PC-3 (cell line): ENCODE measurements around the gene PKP1. TPM values are rescaled to one million over a fixed set of nuclear protein-coding genes. Genes with fewer than 3 reads are reported as not detected.

Experiments
- ATAC-seq: fragments of 200-7000 bp; cut with Tn5 transposase; 2 replicates; pipeline ENCODE4 v1.9.1; 2020; ENCODE audit warnings: mild to moderate bottlenecking, moderate library complexity
- BruUV-seq: library from RNA; stranded (reverse); fragments of 400-500 nt; replicated peaks from 2 replicates; lab custom pipeline; 2021; lab: Mats Ljungman, UMichigan
- CTCF ChIA-PET: fragments of 300-600 bp; sonication (Branson Sonifier 250); formaldehyde crosslinking; loops from one replicate; lab custom pipeline; 2022; ENCODE audit warnings: antibody characterized with exemption; lab: Charles Lee
- POLR2A ChIA-PET: fragments of 300-600 bp; sonication (Branson Sonifier 250); formaldehyde crosslinking; loops from one replicate; lab custom pipeline; 2022; ENCODE audit warnings: antibody characterized with exemption; ENCODE audit not compliant: unreplicated experiment; lab: Charles Lee
- DNase-seq: peaks from one replicate; pipeline ENCODE4 v3.0.0-alpha.2; 2015
- H2AFZ ChIP-seq: fragments of 300-600 bp; sonication (generic); 2 replicates; pipeline ENCODE4 v1.6.0; 2016; ENCODE audit warnings: antibody characterized with exemption, low read length
- H3F3A ChIP-seq: fragments of 300-600 bp; sonication (generic); one replicate; pipeline ENCODE4 v1.6.0; 2017; ENCODE audit warnings: antibody characterized with exemption, low read length, control low read depth, mild to moderate bottlenecking; ENCODE audit not compliant: unreplicated experiment
- H3K27ac ChIP-seq: fragments of 300-600 bp; sonication (generic); 2 replicates; pipeline ENCODE4 v1.5.1; 2016; ENCODE audit warnings: mild to moderate bottlenecking, low read length
- H3K27me3 ChIP-seq: fragments of 300-600 bp; sonication (generic); 2 replicates; pipeline ENCODE4 v1.6.1; 2016; ENCODE audit warnings: low read length, mixed read lengths
- H3K36me3 ChIP-seq: fragments of 300-600 bp; sonication (generic); 2 replicates; pipeline ENCODE4 v1.6.1; 2016; ENCODE audit warnings: low read depth, mixed run types, low read length, mixed read lengths
- H3K4me1 ChIP-seq: fragments of 300-600 bp; sonication (generic); 2 replicates; pipeline ENCODE4 v1.5.1; 2016; ENCODE audit warnings: low read length; ENCODE audit not compliant: insufficient read depth
- H3K4me2 ChIP-seq: fragments of 300-600 bp; sonication (generic); 2 replicates; pipeline ENCODE4 v1.6.0; 2016; ENCODE audit warnings: low read length
- H3K4me3 ChIP-seq: fragments of 300-600 bp; sonication (generic); 2 replicates; pipeline ENCODE4 v1.5.1; 2016; ENCODE audit warnings: mild to moderate bottlenecking, low read length, mixed read lengths
- H3K79me2 ChIP-seq: fragments of 300-600 bp; sonication (generic); 2 replicates; pipeline ENCODE4 v1.6.1; 2017; ENCODE audit warnings: low read length, mixed read lengths
- H3K9ac ChIP-seq: fragments of 300-600 bp; sonication (generic); 2 replicates; pipeline ENCODE4 v1.6.0; 2016; ENCODE audit warnings: mild to moderate bottlenecking, low read length
- H3K9me2 ChIP-seq: fragments of 300-600 bp; sonication (generic); replicated peaks from 2 replicates; pipeline ENCODE4 v1.6.1; 2016; ENCODE audit warnings: mixed run types, low read length, mixed read lengths
- H3K9me3 ChIP-seq: fragments of 300-600 bp; sonication (generic); 2 replicates; pipeline ENCODE4 v1.6.1; 2016; ENCODE audit warnings: low read length, mixed read lengths
- H4K20me1 ChIP-seq: fragments of 300-600 bp; sonication (generic); 2 replicates; pipeline ENCODE4 v1.6.1; 2016; ENCODE audit warnings: low read length, mixed read lengths
- CTCF ChIP-seq: fragments of 300-600 bp; sonication (generic); conservative IDR thresholded peaks from 2 replicates; pipeline ENCODE4 v1.5.1; 2017; ENCODE audit warnings: antibody characterized with exemption, low read depth, mild to moderate bottlenecking, low read length
- EZH2 ChIP-seq: fragments of 300-600 bp; sonication (generic); IDR thresholded peaks from one replicate; pipeline ENCODE4 v1.6.1; 2017; ENCODE audit warnings: antibody characterized with exemption, mild to moderate bottlenecking, low read length; ENCODE audit not compliant: unreplicated experiment
- EZH2phosphoT487 ChIP-seq: fragments of 300-600 bp; sonication (generic); IDR thresholded peaks from 2 replicates; pipeline ENCODE4 v1.6.1; 2018; ENCODE audit warnings: mild to moderate bottlenecking, antibody characterized with exemption, low read length, borderline replicate concordance
- intact Hi-C: fragments of 100-400 bp; cut with micrococcal nuclease; formaldehyde crosslinking; loops from 2 replicates; pipeline ENCODE4 v1.9.0; 2023
- total RNA-seq: library from RNA; depleted of rRNA; stranded (reverse); fragments of >200 nt; gene quantifications from 2 replicates; pipeline ENCODE4 v1.2.3, GENCODE V29; 2014

Gene PKP1
- total RNA-seq, 1 experiment from 2014 or later: 211 TPM

GRCh38 chr1:201348211-201348566 is 64.9 kb downstream of the PKP1 start:
- Histone ChIP-seq H2AFZ (0 out of 2 replicates have a peak overlapping the region, but pooled peaks have one; percentile 25), H3K4me2 (no peak overlapping the region), H3K9ac (no peak overlapping the region), H3F3A (no peaks in the 10 kb centered on the region), H3K36me3 (no peaks in the 10 kb centered on the region), H3K27me3 (no peaks in the 10 kb centered on the region), H3K79me2 (no peaks in the 10 kb centered on the region), H3K4me3 (no peak overlapping the region), H3K27ac (no peak overlapping the region), H3K4me1 (peaks cover 24% of the 10 kb centered on the region), H4K20me1 (no peaks in the 10 kb centered on the region), H3K9me3 (no peaks in the 10 kb centered on the region), H3K9me2 (no peaks in the 10 kb centered on the region)
- ChIA-PET POLR2A (no interaction called here), CTCF (interaction anchor here (0.6 to 3.8 kb wide), 11 partner anchors 13 to 353 kb away, joined by 3 to 14 read pairs (median 4); partner anchors contain the start of gene PKP1)
- ATAC-seq: peak; percentile 79
- BruUV-seq: no TSS peak
- intact Hi-C loops: loop anchor here (2.0 to 5.0 kb wide), 2 partner anchors 61 to 221 kb away; partner anchors contain the start of gene ASCL5
- DNase-seq: peak; percentile 98
- TF ChIP-seq EZH2: no peak
- TF ChIP-seq CTCF: peak; percentile 100
- no peak for TF ChIP-seq EZH2phosphoT487

- intact Hi-C loops: loop anchor here (2.0 to 5.0 kb wide), 2 partner anchors 60 to 222 kb away; partner anchors contain the start of gene ASCL5
- no peaks in the 10 kb centered on the region for H3F3A ChIP-seq
- no peak for DNase-seq
Measured at GRCh38 chr1:201349092-201349491, 65.8 kb downstream of the PKP1 start.

More at GRCh38 chr1:201349092-201349491, 65.8 kb downstream of the PKP1 start:
- ATAC-seq: no peak
- H4K20me1 ChIP-seq: no peaks in the 10 kb centered on the region
- no peaks in the 10 kb centered on the region for H3K9me2 ChIP-seq
- H3K4me1 ChIP-seq: peaks cover 28% of the 10 kb centered on the region
- no peaks in the 10 kb centered on the region for H3K36me3 ChIP-seq
- no peaks in the 10 kb centered on the region for H3K79me2 ChIP-seq
- ChIA-PET POLR2A (no interaction called here), CTCF (interaction anchor here (1.0 to 1.1 kb wide), 2 partner anchors 26 to 53 kb away, joined by 3 to 4 read pairs; no protein-coding TSS in a partner anchor)
- H3K4me2 ChIP-seq: no peak overlapping the region
- no peak overlapping the region for H2AFZ ChIP-seq
- no peaks in the 10 kb centered on the region for H3K27me3 ChIP-seq
- no peaks in the 10 kb centered on the region for H3K9me3 ChIP-seq
- no peak overlapping the region for H3K27ac ChIP-seq
- no peak overlapping the region for H3K9ac ChIP-seq
- TF ChIP-seq CTCF: no peak
- TF ChIP-seq EZH2: no peak
- TF ChIP-seq EZH2phosphoT487: no peak
- BruUV-seq: no TSS peak
- H3K4me3 ChIP-seq: no peak overlapping the region
